Measurements from ENCODE around the gene CORO1C.

GRCh38 chr12:108599948-108600701 lies 131.2 kb downstream of the CORO1C start:
- TF ChIP-seq EZH2 (IDR thresholded peaks at IDR 0.05; ENCODE audit: borderline replicate concordance, low read depth, low read length, severe bottlenecking) = no peak
- TF ChIP-seq CTCF (IDR thresholded peaks at IDR 0.05; ENCODE audit: extremely low read depth in 1 of 2, insufficient read depth in 1 of 2, low read depth in 1 of 2, low read length in 2 of 2) = no peak
- TF ChIP-seq POLR2A (IDR thresholded peaks at IDR 0.05; ENCODE audit: low read depth, low read length) = no peak

Measured in endothelial cell of umbilical vein (primary cell).